Cortex of kidney (tissue), 1 donor: ENCODE data around the gene KITLG.
"Not testable (repeated sequence)": the region's sequence is repeated elsewhere in the genome, so short reads cannot be mapped to it uniquely, and the experiment has no call there.

ENCODE experiments used
- DNase-seq: peaks from one replicate; lab custom pipeline; 2025; lab: John Stamatoyannopoulos, UW

KITLG gene

GRCh38 chr12:88490425-88490824 is 89.8 kb downstream of the KITLG start:
- DNase-seq, result no peak

DNA sequence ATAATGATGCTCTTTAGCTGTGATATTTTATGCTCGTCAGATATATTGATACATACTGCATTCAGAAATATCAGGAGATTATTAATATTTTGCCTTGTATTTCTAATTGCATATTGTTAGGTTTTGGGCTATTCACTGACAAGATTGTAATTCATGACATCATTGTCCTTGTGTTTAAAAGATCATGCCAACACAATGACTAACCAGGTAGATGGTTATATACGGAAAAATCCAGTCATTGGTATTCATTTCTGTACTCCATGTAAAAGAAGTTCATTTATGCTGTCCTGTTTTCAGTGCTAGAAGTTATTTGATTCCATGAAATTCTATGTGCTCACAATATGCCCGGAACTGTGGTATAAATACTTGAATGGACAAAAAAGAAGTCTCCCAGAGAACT is 107.5 kb downstream of the KITLG start:
- no peak for DNase-seq

DNA sequence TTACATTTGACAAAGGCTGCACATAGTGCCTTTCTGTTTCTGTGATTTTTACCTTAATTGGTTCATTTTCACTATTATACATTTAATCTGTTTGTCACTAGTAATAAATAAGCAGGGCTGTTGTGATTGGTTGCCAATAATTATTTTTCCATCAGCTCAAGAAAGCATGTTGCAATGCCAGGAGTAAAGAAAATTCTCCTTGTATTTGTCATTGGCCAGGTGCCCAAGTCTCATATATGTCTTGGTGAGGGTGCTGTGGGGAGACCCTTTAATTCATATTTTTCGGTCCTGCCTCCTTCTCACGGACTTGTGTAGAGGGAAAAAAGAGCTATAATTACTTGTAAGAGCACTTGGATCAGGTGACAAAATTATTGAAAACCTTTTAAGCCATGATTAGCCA is 108.0 kb downstream of the KITLG start:
- no peak for DNase-seq

DNA sequence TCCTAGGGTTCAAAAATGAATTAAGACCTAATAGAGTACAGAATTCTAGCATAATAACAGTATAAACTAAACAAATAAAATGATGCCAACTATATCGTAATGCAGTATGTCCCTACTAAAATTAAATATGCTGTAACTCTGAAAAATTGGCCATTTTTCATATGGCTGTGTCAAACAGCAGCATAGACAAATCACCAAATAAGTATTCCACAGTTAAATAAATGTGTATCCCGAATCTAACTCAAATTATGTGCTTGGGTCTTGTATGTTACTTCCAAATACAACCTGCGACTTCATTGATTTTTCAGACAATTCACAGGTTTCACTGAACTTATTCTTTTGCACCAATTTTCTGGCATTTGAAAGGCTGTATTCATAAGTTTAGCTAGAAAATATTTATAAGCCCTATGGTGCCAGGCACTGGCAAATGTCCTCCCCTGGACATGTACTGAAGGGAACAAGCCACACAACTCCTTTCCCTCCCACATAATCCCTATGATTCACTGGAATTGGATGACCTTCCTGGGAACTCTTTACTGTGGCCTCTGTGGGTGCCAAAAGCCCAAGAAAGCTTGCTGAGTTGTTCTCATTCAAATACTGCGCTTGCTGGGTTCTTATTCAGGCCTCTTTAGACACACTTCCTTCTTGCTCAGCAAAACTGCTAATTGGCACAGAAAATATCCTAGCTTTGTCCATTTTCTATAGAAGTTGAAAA is 108.8 kb downstream of the KITLG start:
- DNase-seq, result no peak

DNA sequence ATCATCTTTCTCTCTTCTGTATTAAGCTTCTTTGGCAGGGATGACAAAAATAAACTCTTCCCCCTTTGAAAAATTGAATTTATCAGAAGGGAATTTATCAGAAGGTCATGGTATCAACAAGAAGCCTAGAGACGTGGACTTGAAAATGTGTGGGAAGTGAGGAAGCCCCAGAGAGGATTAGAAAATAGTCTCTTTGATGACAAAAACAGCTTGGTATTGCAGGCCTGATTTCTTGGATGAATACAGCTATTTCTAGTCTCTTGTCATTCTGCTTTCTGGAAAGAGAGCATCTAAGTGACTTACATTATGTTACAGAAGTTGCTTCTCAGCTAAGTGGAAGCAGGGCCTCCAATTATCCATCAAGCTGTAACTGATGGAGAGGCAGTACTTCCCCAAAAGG is 111.1 kb downstream of the KITLG start:
- DNase-seq, result no peak

- no peak for DNase-seq
These were observed 111.7 kb downstream of the KITLG start for GRCh38 chr12:88468581-88468980.

DNA sequence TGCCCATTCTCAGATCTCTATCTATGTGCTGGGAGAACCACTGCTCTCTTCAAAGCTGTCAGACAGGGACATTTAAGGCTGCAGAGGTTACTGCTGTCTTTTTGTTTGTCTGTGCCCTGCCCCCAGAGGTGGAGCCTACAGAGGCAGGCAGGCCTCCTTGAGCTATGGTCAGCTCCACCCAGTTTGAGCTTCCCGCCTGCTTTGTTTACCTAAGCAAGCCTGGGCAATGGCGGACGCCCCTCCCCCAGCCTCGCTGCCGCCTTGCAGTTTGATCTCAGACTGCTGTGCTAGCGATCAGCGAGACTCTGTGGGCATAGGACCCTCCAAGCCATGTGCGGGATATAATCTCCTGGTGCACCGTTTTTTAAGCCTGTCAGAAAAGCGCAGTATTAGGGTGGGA is 113.6 kb downstream of the KITLG start:
- not testable (repeated sequence) for DNase-seq

- DNase-seq, result no peak
These were observed 121.9 kb downstream of the KITLG start for GRCh38 chr12:88458327-88458726.

- DNase-seq, result no peak
These were observed 126.9 kb downstream of the KITLG start for GRCh38 chr12:88453323-88453722.

DNA sequence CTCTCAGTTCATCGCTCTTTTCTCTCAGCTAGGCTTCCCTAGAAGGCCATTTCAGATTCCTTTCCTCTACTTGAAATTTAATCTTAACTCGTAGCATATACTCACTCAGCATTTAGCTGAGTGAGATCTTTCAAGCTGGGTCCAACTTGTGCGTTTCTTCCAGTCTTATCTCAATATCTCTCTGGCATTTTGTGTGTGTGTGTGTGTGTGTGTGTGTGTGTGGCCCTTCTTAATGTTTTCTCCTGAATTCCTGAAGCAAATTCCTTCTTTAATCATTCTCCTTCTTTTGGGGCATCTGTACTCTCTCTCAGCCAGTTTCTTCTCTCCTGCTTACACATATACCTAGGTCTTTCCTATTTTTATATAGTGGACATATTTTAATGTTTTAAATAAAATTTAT is 129.1 kb downstream of the KITLG start:
- no peak for DNase-seq

DNA sequence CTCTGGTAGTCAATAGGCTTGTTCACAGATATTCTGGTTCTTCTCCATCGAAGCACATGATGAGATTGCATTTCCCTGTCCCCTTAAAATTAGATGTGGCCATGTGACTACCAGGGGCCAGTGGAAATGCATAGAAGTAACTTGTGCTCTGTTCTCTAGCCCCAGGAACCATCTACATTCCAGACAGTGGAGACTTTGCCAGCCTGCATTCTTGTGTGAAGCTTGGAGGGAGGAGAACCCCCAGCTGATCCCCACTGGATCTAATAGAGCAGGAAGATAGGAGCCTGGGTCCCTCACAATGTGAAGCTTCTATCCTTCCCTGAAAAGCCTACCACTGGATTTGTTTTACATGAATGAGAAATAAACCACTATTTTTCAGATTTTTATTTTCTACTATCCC is 130.1 kb downstream of the KITLG start:
- DNase-seq, result no peak

DNA sequence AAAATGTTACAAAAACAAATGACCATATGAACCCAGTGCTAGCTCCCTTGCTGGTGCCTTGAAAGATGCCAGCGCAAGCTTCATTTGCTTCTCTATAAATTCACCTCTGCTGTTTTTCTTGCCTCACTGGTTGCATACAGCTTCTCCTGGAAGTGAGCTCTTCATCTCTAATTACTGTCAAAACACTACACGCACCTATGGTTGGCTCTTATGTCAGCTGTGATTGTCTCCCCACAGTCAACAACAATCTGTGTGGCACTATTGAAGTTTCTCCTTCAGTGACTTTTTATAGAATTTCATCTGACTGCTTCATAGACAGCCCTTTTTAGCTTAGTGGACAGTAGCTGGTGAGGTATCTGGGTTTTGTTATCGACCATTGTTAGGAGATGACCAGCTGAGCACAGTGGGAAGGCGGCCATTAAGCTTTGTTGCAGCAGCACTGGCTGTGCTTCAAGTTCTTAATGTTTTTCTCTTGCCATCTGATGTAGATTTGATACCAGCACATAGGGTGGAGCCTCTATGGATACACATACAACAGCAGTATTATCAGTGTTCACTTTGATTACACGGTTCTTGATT is 131.8 kb downstream of the KITLG start:
- no peak for DNase-seq

GRCh38 chr12:88445705-88446394 is 134.4 kb downstream of the KITLG start:
- no peak for DNase-seq

DNA sequence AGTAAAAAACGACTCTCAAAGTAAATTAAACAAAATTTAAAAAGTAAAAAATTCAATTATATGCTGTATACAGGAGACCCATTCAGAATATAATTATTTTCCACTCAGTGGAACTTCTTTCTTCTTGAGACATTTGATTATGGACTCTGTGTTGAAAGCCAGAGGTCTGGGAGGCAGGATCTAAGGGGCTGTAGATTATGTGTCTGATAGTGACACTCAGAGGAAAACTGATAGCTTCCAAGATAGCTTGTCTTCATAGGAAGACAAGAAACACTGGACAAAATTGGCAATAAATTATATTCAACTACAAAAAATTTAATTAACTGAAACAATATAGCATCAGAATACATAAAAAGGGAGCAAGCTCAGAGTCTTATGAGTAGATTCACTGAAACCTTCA is 135.8 kb downstream of the KITLG start:
- no peak for DNase-seq
